HG03432 (cell line): ENCODE data around the gene SEPTIN8.
A peak's percentile ranks its signal among the peaks of the same experiment; 100 is the strongest.

Source experiments
- ATAC-seq: cut with Tn5 transposase; IDR thresholded peaks from one replicate; pipeline ENCODE4 v1.9.1; 2021; ENCODE audit warnings: mild to moderate bottlenecking, moderate library complexity; ENCODE audit not compliant: unreplicated experiment

The SEPTIN8 gene

GRCh38 chr5:132785365-132785764 lies 8.3 kb upstream of the SEPTIN8 start:
- no peak for ATAC-seq

DNA sequence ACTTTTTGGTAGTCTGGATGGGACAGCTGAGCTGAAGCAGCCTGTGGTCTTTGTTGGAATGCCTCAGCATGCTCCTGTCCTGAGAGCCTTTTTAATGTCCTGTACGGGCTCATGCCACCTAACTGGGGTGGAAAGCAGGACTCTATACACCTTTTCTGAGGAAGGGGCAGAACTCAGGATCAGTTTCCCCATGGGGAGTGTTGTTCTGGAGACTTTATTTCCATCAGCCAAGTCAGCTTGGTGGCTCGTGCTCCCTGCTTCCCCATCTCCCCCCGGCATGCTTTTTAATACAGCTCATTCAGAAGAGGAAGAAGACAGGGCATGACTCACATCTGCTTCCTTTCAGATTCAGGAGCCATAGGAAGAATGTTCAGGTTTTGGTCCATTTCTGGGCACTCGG lies 5.1 kb upstream of the SEPTIN8 start:
- no peak for ATAC-seq

- ATAC-seq = no peak
Measured at GRCh38 chr5:132781029-132781428, 4.0 kb upstream of the SEPTIN8 start.

GRCh38 chr5:132780577-132780976 lies 3.5 kb upstream of the SEPTIN8 start:
- no peak for ATAC-seq

DNA sequence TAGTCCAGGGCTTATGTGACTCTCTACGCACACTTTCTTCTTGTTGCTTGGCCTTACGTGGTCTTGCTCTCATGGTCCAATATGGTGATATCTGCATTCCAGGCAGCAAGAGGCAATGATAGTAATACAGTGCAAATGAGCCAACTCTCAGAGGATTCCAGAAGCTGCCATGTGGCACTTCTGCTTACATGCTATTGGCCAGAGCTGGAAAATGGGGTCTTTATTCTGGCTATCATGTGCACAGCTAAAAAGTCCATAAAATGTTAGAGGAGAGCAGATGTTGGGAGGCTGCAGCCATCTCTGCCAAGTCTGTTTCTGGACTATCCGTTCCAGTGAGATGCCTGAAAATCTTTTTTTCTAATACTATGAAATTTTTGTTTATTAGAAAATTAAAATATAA lies 2.9 kb upstream of the SEPTIN8 start:
- ATAC-seq = no peak

DNA sequence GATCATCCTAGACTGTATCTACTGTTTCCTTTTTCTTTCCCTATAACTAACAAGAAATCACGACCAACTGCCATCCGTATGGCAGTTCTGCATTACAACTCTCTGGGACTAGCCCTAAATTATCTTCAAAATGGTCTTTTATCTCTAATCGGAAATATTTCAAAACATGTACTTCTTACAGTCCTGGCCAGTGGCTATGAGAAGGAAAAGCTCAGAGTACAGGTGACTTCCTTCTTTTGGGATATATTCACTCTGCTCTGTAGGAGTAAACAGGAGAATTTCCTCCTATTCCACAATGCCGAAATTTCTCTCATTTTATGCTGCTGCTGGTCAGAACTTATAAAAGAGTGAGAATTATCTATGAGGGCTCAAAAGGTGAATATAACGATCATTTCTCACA lies 1.8 kb upstream of the SEPTIN8 start:
- no peak for ATAC-seq

DNA sequence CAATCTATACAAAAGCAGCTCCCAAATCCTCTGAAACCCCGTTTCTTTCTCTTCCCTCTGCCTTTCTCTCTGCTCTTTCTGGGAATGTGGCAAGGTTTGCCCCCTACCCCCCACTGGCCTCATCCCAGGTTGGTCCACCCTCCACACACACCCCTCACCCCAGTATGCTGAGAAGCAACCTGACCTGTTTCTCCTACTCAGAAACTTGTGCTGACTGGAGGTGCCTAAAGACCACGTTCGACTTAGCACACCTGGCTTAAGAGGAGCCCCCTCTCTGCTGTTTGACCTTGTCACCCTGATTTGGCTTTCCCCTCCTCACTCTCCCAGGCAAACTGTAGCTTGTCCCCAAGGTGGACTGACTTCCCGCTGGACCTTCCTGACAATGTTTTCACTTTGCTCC lies 1.1 kb upstream of the SEPTIN8 start:
- no peak for ATAC-seq

DNA sequence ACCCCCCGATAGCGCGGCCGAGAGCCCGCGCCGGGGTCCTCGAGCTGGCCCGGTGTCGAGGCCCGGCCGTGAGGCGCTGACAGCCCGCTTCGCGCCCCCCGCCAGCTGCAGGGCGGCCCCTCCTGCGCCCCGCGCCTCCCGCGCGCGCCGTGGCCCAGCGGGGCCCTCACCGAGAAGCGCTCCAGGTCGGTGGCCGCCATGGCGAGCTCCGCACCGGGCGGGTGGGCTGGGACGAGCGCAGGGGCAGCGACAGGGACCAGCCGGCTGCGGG lies 166 bp downstream of the SEPTIN8 start:
- ATAC-seq = no peak

DNA sequence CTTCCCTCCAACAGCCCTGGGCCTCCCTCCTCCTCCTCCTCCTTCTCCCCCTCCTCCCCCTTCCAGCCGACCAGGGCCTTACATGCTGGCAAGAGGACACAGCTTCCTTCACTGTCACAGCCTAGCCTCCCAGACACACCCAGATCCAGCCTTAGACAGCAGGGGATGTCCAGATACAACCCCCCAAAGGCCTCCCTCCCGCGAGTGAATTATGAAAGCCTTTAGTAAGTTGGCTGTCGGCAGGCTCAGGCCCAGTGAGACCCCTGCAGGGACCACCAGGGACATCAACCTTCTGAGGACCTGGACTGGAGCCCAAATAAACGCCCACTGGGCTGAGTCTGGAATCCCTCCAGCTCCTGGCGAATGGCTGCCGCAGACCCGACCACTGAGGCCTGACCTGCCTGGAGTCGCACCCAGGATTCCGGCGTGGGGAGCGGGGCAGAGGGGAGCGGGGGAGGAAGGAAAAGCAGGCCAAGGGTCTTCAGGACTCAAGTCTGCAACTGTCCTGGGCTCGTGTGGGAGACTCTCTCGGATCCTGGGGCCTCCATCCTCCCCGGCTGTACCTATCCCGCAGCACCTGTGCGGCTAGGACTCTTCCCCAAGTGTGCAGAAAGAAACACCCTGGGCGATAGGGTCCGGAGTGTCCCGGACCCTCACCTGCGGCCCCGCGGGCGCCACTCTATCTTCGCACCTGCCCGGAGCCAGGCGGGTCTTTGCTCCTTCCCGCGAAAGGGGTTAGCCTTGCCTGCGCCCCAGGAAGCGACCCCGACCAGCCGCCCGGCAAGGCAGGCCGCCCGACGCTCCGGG lies 705 bp downstream of the SEPTIN8 start:
- ATAC-seq = peak; percentile 21

DNA sequence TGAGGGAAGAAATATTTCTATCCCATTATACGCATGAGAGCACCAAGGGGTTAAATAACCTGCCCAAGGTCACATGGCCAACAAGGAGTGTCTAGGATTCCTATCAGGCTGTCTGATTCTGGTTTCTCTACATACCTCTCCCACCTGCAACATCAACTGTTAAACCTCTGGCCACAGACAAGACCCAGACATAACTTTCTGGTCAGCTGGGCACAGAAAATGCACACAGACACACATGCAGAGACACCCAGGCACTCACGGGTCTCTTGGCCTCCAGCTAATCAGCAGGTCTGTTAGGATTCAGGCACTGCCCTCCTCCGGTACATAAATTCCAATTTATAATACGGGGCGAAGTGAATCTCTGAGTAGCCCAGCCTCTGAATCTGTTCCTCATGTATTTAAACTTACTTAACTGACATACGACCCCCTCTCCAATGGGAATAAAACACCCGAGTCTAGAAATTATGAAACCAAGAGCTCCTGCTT lies 1.5 kb downstream of the SEPTIN8 start:
- ATAC-seq = no peak

- ATAC-seq = no peak
Measured at GRCh38 chr5:132774896-132775295, 2.1 kb downstream of the SEPTIN8 start.

DNA sequence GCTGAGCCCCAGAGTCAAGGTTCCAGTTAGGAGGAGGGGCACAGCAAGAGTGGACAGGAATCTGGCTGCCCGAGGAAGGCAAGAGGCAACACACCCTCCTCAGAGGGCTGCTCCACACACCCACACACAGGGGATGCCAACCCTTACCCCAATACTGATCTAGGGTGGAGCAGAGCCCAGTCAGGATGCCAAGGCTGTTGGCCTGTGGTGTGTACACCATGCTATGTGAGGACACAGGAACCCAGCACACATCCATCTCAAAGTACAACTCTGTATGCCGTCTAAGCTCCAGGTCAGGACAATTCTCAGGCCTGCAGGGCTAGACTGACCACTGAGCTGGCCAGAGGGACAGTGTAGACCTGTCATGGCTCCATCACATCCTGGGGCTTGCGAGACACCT lies 2.6 kb downstream of the SEPTIN8 start:
- no peak for ATAC-seq

- no peak for ATAC-seq
Measured at GRCh38 chr5:132773601-132774355, 3.3 kb downstream of the SEPTIN8 start.

- ATAC-seq = no peak
Measured at GRCh38 chr5:132773114-132773513, 3.9 kb downstream of the SEPTIN8 start.

DNA sequence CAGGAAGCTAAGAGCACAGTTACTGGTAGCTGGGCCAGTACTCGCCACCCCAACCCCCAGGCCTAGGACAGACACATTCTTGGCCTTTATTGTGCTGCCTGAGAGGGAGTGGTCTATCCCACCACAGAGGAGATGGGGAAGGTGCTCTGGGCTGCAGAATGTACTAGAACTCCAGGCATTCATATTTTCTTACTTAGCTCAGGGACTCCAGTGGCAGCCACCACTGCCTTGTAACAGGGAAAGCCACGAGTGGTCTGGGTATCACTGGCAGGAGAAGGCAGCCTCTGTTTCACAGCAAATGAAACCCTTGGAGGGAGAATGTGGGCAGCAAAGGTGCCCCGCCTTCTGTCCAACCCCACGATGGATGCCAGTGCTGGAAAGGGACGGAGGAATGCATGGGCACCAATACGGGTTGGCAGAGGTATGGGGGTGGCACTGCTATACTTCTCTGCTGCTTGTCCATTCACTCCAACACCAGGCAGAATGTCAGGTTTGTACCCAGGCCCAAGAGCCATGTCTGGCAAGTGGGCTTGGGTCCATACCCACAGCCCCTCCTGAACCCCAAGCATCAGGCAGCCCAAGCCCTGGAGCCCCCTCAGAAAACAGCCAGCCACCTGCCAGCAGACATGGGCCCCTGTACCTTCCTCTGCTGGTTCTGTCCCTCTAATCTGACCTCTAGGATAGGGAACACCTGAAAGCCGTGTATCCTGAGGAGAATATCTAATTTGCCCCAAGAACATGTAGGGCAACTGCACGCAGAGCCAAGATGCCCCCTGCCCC lies 4.6 kb downstream of the SEPTIN8 start:
- no peak for ATAC-seq

DNA sequence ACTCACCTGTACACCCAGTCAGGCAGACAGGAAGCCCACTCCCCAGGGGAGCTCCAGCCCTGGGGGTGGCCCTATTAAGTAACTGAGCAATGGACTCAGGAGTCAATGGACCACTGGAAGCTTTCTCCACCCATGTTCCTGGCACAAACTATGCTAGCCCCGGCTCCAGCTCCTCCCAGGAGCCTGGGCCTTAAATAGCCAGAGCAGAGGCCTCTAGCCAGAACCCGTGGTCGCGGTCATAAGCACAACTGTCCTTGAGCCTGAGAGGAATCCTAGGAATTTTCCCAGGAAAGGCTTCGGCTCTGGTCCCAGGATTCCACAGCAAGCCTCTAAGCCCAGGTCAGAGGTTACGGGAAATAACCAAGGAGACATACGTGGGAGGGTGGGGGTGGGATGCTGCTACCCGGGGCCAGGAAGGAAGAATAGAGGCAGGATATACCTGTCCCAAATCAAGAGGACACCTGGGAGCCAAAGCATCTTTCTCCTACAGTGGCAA lies 5.5 kb downstream of the SEPTIN8 start:
- ATAC-seq = no peak

- no peak for ATAC-seq
Measured at GRCh38 chr5:132770476-132771159, 6.4 kb downstream of the SEPTIN8 start.

DNA sequence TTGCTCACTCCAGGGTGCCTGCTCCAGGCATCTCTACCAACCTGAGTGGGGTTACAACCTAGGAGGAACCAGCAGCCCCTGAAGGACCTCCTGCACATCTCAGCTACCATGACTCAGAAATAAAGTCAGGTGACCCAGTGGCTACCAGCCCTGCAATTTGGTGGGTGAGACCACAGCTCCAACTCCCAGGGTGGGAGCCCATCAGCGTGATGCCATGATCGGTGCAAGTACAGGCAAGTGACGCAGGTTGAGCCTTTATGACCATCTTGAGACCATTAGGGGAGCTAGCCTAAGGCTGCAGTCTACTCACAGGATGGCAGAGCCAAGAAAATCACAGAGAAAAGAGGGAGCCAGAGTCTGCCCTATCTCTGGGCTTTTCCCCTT lies 8.6 kb downstream of the SEPTIN8 start:
- ATAC-seq = no peak

GRCh38 chr5:132767150-132767549 lies 9.9 kb downstream of the SEPTIN8 start:
- ATAC-seq = no peak

DNA sequence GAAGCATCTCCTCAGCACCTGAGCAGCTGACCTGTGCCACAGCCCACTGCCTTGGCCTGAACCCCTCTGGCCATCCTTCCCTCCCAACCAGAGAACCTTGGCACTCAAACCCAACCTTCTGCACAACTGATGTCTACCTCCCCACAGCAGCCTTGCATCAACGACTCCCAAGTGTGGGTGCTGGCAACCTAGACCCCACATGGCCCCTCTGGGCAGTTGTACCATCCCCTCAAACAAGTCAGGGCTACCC lies 10.3 kb downstream of the SEPTIN8 start:
- no peak for ATAC-seq
